ENCODE measurements around the gene TPRX1.
A peak's percentile ranks its signal among the peaks of the same experiment; 100 is the strongest.
"Not testable (repeated sequence)": the region's sequence is repeated elsewhere in the genome, so short reads cannot be mapped to it uniquely, and the experiment has no call there.

Gene TPRX1

GRCh38 chr19:47801270-47801669, 3.1 kb downstream of the TPRX1 start:
- DNase-seq: no peak

- DNase-seq: no peak
These were observed 5.5 kb downstream of the TPRX1 start for GRCh38 chr19:47798904-47799266.

GRCh38 chr19:47797996-47798903, 6.1 kb downstream of the TPRX1 start:
- DNase-seq: no peak

- DNase-seq: no peak
These were observed 7.6 kb downstream of the TPRX1 start for GRCh38 chr19:47796785-47797184.

- no peak for DNase-seq
These were observed 9.8 kb downstream of the TPRX1 start for GRCh38 chr19:47794526-47794925.

GRCh38 chr19:47792616-47793015, 11.7 kb downstream of the TPRX1 start:
- no peak for DNase-seq

GRCh38 chr19:47790398-47790814, 13.9 kb downstream of the TPRX1 start:
- no peak for DNase-seq

- not testable (repeated sequence) for DNase-seq
These were observed 14.5 kb downstream of the TPRX1 start for GRCh38 chr19:47789811-47790210.

GRCh38 chr19:47787307-47787706, 17.0 kb downstream of the TPRX1 start:
- not testable (repeated sequence) for DNase-seq

GRCh38 chr19:47786566-47786965, 17.8 kb downstream of the TPRX1 start:
- DNase-seq: no peak

GRCh38 chr19:47781590-47782262, 22.6 kb downstream of the TPRX1 start:
- no peak for DNase-seq

GRCh38 chr19:47780215-47780551, 24.2 kb downstream of the TPRX1 start:
- no peak for DNase-seq

GRCh38 chr19:47779524-47780214, 24.7 kb downstream of the TPRX1 start:
- no peak for DNase-seq

- DNase-seq: no peak
These were observed 25.4 kb downstream of the TPRX1 start for GRCh38 chr19:47778954-47779351.

GRCh38 chr19:47778049-47778953, 26.1 kb downstream of the TPRX1 start, which contains the start of gene SELENOW:
TSS of gene SELENOW (plus strand) at chr19:47778703. CDS start at chr19:47778786, 83 bp downstream.
- peak; percentile 56 for DNase-seq

- not testable (repeated sequence) for DNase-seq
These were observed 26.9 kb downstream of the TPRX1 start for GRCh38 chr19:47777245-47778048.

- DNase-seq: peak; percentile 99
These were observed 27.8 kb downstream of the TPRX1 start for GRCh38 chr19:47776568-47776967.

GRCh38 chr19:47771291-47771690, 33.1 kb downstream of the TPRX1 start:
- DNase-seq: not testable (repeated sequence)

- DNase-seq: no peak
These were observed 34.8 kb downstream of the TPRX1 start for GRCh38 chr19:47769534-47769933.

- DNase-seq: no peak
These were observed 35.7 kb downstream of the TPRX1 start for GRCh38 chr19:47768604-47769003.

GRCh38 chr19:47767349-47767748, 37.0 kb downstream of the TPRX1 start:
- no peak for DNase-seq

GRCh38 chr19:47766670-47767069, 37.7 kb downstream of the TPRX1 start:
- no peak for DNase-seq

Measured in NCI-H1436 treated with DMSO at 0.1 percent for 48 hours (cell line).